HepG2 (cell line): ENCODE results near the gene SYT9. TPM values are rescaled to one million over a fixed set of nuclear protein-coding genes. Genes with fewer than 3 reads are reported as not detected.

ENCODE experiments used
- ATAC-seq: fragments of 200-7000 bp; cut with Tn5 transposase; 3 replicates; pipeline ENCODE4 v1.9.1; 2020; ENCODE audit warnings: mild to moderate bottlenecking, moderate library complexity
- BruUV-seq: library from RNA; stranded (reverse); fragments of 400-500 nt; replicated peaks from 2 replicates; lab custom pipeline; 2021; lab: Mats Ljungman, UMichigan
- CTCF ChIA-PET: fragments of 300-600 bp; formaldehyde crosslinking; extraction: SDS; loops from one replicate; lab custom pipeline; 2021; ENCODE audit warnings: low total read pairs, inconsistent platforms, low intra/inter-chr PET ratio; lab: Yijun Ruan, JAX
- POLR2A ChIA-PET: fragments of 350-600 bp; sonication (Branson Sonifier 250); formaldehyde crosslinking; loops from one replicate; lab custom pipeline; 2020; ENCODE audit warnings: antibody characterized with exemption, inconsistent platforms; lab: Yijun Ruan, JAX
- DNase-seq: peaks from one replicate; pipeline ENCODE4 v3.0.0-alpha.2; 2015; ENCODE audit warnings: low spot score
- FAIRE-seq: peaks from 3 replicates; lab custom pipeline; 2011; peaks lifted over from hg19 to GRCh38; lab: Jason Lieb, UNC
- H2AFZ ChIP-seq: one replicate; pipeline ENCODE4 v1.6.1; 2011; ENCODE audit warnings: low read length, inconsistent platforms
- H3K27ac ChIP-seq: fragments of 300-600 bp; 3 replicates; pipeline ENCODE4 v1.8.0; 2011; ENCODE audit warnings: mixed run types, mild to moderate bottlenecking, mixed read lengths, low read length, inconsistent platforms; ENCODE audit not compliant: insufficient read depth; ENCODE audit errors: extremely low read length
- H3K27me3 ChIP-seq, 2 experiments: fragments of 200-600 bp in 1 of 2; 2 replicates in 1 of 2; 3 replicates in 1 of 2; pipeline versions ENCODE4 v1.6.0 to v1.8.0; 2011; ENCODE audit warnings: low read length in 2 of 2, mild to moderate bottlenecking in 2 of 2, moderate library complexity in 2 of 2, inconsistent platforms in 1 of 2; ENCODE audit not compliant: insufficient read depth in 2 of 2, control insufficient read depth in 1 of 2
- H3K36me3 ChIP-seq, 2 experiments: fragments of 200-600 bp in 1 of 2; replicated peaks in 1 of 2; 2 replicates in 1 of 2; 3 replicates in 1 of 2; pipeline versions ENCODE4 v1.5.1 to v1.8.0; 2011; ENCODE audit warnings: low read length in 2 of 2, inconsistent platforms in 1 of 2; ENCODE audit not compliant: insufficient read depth in 2 of 2, control insufficient read depth in 1 of 2
- H3K4me1 ChIP-seq: 2 replicates; pipeline ENCODE4 v1.5.1; 2012; ENCODE audit warnings: low read length, inconsistent platforms; ENCODE audit not compliant: insufficient read depth
- H3K4me2 ChIP-seq: 2 replicates; pipeline ENCODE4 v1.6.0; 2011; ENCODE audit warnings: low read depth, low read length, inconsistent platforms
- H3K4me3 ChIP-seq, 3 experiments: fragments of 200-600 bp in 1 of 3; sonication (generic), shearing (Covaris generic) in 1 of 3; replicated peaks in 1 of 3; 2 replicates each; pipeline ENCODE4 v1.5.1; 2011 to 2016; ENCODE audit warnings: low read length in 3 of 3, inconsistent platforms in 2 of 3, low read depth in 2 of 3, mild to moderate bottlenecking in 2 of 3, control low read depth in 1 of 3, mixed read lengths in 1 of 3; ENCODE audit not compliant: insufficient read depth in 1 of 3
- H3K79me2 ChIP-seq: one replicate; pipeline ENCODE4 v1.6.1; 2011; ENCODE audit warnings: low read length, inconsistent platforms; ENCODE audit not compliant: insufficient read depth
- H3K9ac ChIP-seq: 2 replicates; pipeline ENCODE4 v1.6.0; 2011; ENCODE audit warnings: mild to moderate bottlenecking, low read depth, low read length, inconsistent platforms; ENCODE audit not compliant: insufficient read depth
- H3K9me3 ChIP-seq: 2 replicates; pipeline ENCODE4 v1.5.1; 2012; ENCODE audit warnings: mild to moderate bottlenecking, low read length
- H4K20me1 ChIP-seq: 2 replicates; pipeline ENCODE4 v1.6.0; 2011; ENCODE audit warnings: inconsistent platforms, mild to moderate bottlenecking, low read length, moderate library complexity; ENCODE audit not compliant: insufficient read depth
- AGO1 ChIP-seq: fragments of 200-400 bp; formaldehyde crosslinking; IDR thresholded peaks from 2 replicates; pipeline ENCODE4 v1.6.1; 2017; ENCODE audit warnings: mild to moderate bottlenecking, low read depth, low read length, moderate library complexity; ENCODE audit not compliant: poor library complexity, severe bottlenecking
- ARHGAP35 ChIP-seq: sonication (generic); formaldehyde crosslinking; IDR thresholded peaks from 2 replicates; pipeline ENCODE4 v1.9.0; 2022; ENCODE audit warnings: mild to moderate bottlenecking, inconsistent platforms, moderate library complexity, missing genetic modification reagents, borderline replicate concordance
- ATF2 ChIP-seq: sonication (generic); formaldehyde crosslinking; IDR thresholded peaks from 2 replicates; pipeline ENCODE4 v1.4.0; 2020; ENCODE audit warnings: missing genetic modification reagents
- CREB1 ChIP-seq, 2 experiments: fragments of 450-650 bp in 1 of 2; IDR thresholded peaks; 2 replicates each; pipeline ENCODE4 v1.6.1; 2016 to 2017; ENCODE audit warnings: control low read depth in 1 of 2, mild to moderate bottlenecking in 1 of 2, missing compliant biosample characterization in 1 of 2, missing genetic modification characterization in 1 of 2
- MZF1 ChIP-seq: sonication (generic); formaldehyde crosslinking; IDR thresholded peaks from 2 replicates; pipeline ENCODE4 v1.8.1; 2023; ENCODE audit warnings: mild to moderate bottlenecking, missing genetic modification reagents, borderline replicate concordance
- NR0B2 ChIP-seq: sonication (generic); formaldehyde crosslinking; IDR thresholded peaks from 2 replicates; pipeline ENCODE4 v1.4.0; 2020; ENCODE audit warnings: mild to moderate bottlenecking, missing genetic modification reagents
- NR2F6 ChIP-seq, 2 experiments: IDR thresholded peaks; 2 replicates each; pipeline ENCODE4 v1.6.1; 2016; ENCODE audit warnings: antibody characterized with exemption in 1 of 2, mild to moderate bottlenecking in 1 of 2
- YY1 ChIP-seq: IDR thresholded peaks from 2 replicates; pipeline ENCODE4 v1.6.1; 2011; ENCODE audit warnings: low read length, low read depth, moderate library complexity, mild to moderate bottlenecking; ENCODE audit not compliant: insufficient read depth, insufficient replicate concordance
- ZBTB39 ChIP-seq: sonication (generic); formaldehyde crosslinking; IDR thresholded peaks from 2 replicates; pipeline ENCODE4 v1.5.0; 2020; ENCODE audit warnings: missing genetic modification reagents
- ZNF160 ChIP-seq: sonication (generic); formaldehyde crosslinking; IDR thresholded peaks from 2 replicates; pipeline ENCODE4 v1.8.0; 2022; ENCODE audit warnings: mild to moderate bottlenecking, inconsistent platforms, missing genetic modification reagents
- ZNF609 ChIP-seq: sonication (generic); formaldehyde crosslinking; IDR thresholded peaks from 2 replicates; pipeline ENCODE4 v1.4.0; 2020; ENCODE audit warnings: mild to moderate bottlenecking, missing genetic modification reagents, borderline replicate concordance
- WGBS: methylation state at CpG from one replicate; pipeline ENCODE4 v1.1.6; 2017; ENCODE audit warnings: low lambda C conversion rate; 5-methylcytosine and 5-hydroxymethylcytosine counted together
- in situ Hi-C: cut with HindIII; loops from 2 replicates; pipeline ENCODE4 v1.10.0; 2017; ENCODE audit warnings: low pct_unique_long_range_greater_than_20kb; ENCODE audit not compliant: extremely low pct_ligation_motif_present
- intact Hi-C: fragments of 100-400 bp; cut with micrococcal nuclease; formaldehyde crosslinking; loops from one replicate; pipeline ENCODE4 v1.10.0; 2022; ENCODE audit not compliant: unreplicated experiment
- polyA plus RNA-seq, 8 experiments: library from polyadenylated mRNA; depleted of rRNA in 3 of 8; stranded (reverse) in 7 of 8; unstranded in 1 of 8; fragments of >200 nt; fragmentation: Illumina TruSeq in 4 of 8; extraction: Trizol in 4 of 8; gene quantifications; 2 replicates each; pipeline versions ENCODE4 v1.2.1 to v1.2.3, GENCODE V29; 2011 to 2016; ENCODE audit warnings: low read depth in 4 of 8, missing spikeins in 1 of 8, mixed read lengths in 1 of 8; ENCODE audit not compliant: insufficient read depth in 1 of 8
- total RNA-seq, 5 experiments: library from RNA; depleted of rRNA; stranded (reverse); fragments of >200 nt; fragmentation: Illumina TruSeq; extraction: Trizol; gene quantifications; 2 replicates each; pipeline ENCODE4 v1.2.3, GENCODE V29; 2016; ENCODE audit warnings: low read depth in 1 of 5

The SYT9 gene
- total and polyA plus RNA-seq, 2 of the 13 experiments (the other 11 are each of a cell fraction or from before 2014, with no cell fraction given): not detected

GRCh38 chr11:7314811-7315604 lies 63.3 kb downstream of the SYT9 start:
- no peaks in the 10 kb centered on the region for H3K27me3 ChIP-seq
- no peak for ATAC-seq
- intact Hi-C loops: no loop called here
- H3K27ac ChIP-seq: no peak overlapping the region
- in situ Hi-C loops: no loop called here
- no peak for TF ChIP-seq ATF2 (CRISPR knock-in tag)
- no peak for TF ChIP-seq ARHGAP35 (CRISPR knock-in tag)
- TF ChIP-seq CREB1 (IDR thresholded peaks at IDR 0.05): no peak
- no peak for TF ChIP-seq CREB1 (CRISPR knock-in tag; IDR thresholded peaks at IDR 0.05)
- TF ChIP-seq NR2F6 (IDR thresholded peaks at IDR 0.05): no peak
- no peak for TF ChIP-seq NR2F6 (CRISPR knock-in tag; IDR thresholded peaks at IDR 0.05)
- TF ChIP-seq MZF1: no peak
- no peak for TF ChIP-seq YY1
- TF ChIP-seq ZNF609 (CRISPR knock-in tag): no peak
- no peak for TF ChIP-seq ZBTB39
- no peak for TF ChIP-seq NR0B2
- TF ChIP-seq ZNF160 (CRISPR knock-in tag): no peak
- TF ChIP-seq AGO1: no peak
- POLR2A ChIA-PET: no interaction called here
- CTCF ChIA-PET: no interaction called here
- FAIRE-seq: no peak
- no peaks in the 10 kb centered on the region for H3K9me3 ChIP-seq
- H3K9ac ChIP-seq: no peak overlapping the region
- no peak for DNase-seq
- no peak overlapping the region for H3K4me2 ChIP-seq
- BruUV-seq: no TSS peak
- no peak overlapping the region for H2AFZ ChIP-seq
- H3K79me2 ChIP-seq: no peaks in the 10 kb centered on the region
- WGBS: 2% methylated on average over 4 of the region's 4 CpGs
- H3K4me3 ChIP-seq: no peak overlapping the region
- no peaks in the 10 kb centered on the region for H3K36me3 ChIP-seq
- H4K20me1 ChIP-seq: no peaks in the 10 kb centered on the region
- H3K4me1 ChIP-seq: peaks cover 8% of the 10 kb centered on the region; the same call in 1 of the 2 replicates
